ENCODE results near the gene STK40.

- TF ChIP-seq CTCF (conservative IDR thresholded peaks at IDR 0.05; ENCODE audit: low read depth, low read length) (no peak), EZH2 (IDR thresholded peaks at IDR 0.05; ENCODE audit: low read length, unreplicated experiment) (no peak), EZH2phosphoT487 (IDR thresholded peaks at IDR 0.05; ENCODE audit: borderline replicate concordance, low read length) (no peak)
Observed at GRCh38 chr1:36397083-36397377, 11.3 kb upstream of the STK40 start.

Measured in PC-3 (cell line).